Natural killer cell (primary cell): ENCODE results near the gene ARMC9. TPM values are rescaled to one million over a fixed set of nuclear protein-coding genes. Genes with fewer than 3 reads are reported as not detected.
A peak's percentile ranks its signal among the peaks of the same experiment; 100 is the strongest.

Experiments used
- ATAC-seq, 3 donors: fragments of 150-1000 bp in 2 of 3; fragments of 200-7000 bp in 1 of 3; cut with Tn5 transposase; 1 replicate in 1 of 3; 2 replicates in 2 of 3; pipeline ENCODE4 v1.10.0; 2021; ENCODE audit warnings: mild to moderate bottlenecking in 2 of 3, moderate library complexity in 2 of 3
- DNase-seq, 2 donors: peaks; one replicate each; pipeline versions ENCODE4 v3.0.0 to v3.0.0-alpha.2; 2013 to 2021; ENCODE audit warnings: mixed read lengths in 1 of 2
- H3K27ac ChIP-seq: one replicate; pipeline ENCODE4 v1.5.1; 2013; ENCODE audit warnings: mild to moderate bottlenecking, low read length
- H3K27me3 ChIP-seq: one replicate; pipeline ENCODE4 v1.6.1; 2013; ENCODE audit warnings: low read length; ENCODE audit not compliant: control insufficient read depth, insufficient read depth
- H3K36me3 ChIP-seq: one replicate; pipeline ENCODE4 v1.6.1; 2013; ENCODE audit warnings: low read length; ENCODE audit not compliant: control insufficient read depth, insufficient read depth
- H3K4me1 ChIP-seq: one replicate; pipeline ENCODE4 v1.6.1; 2013; ENCODE audit warnings: low read length; ENCODE audit not compliant: control insufficient read depth, insufficient read depth
- H3K4me3 ChIP-seq: one replicate; pipeline ENCODE4 v1.5.1; 2013; ENCODE audit warnings: low read length
- H3K9me3 ChIP-seq: one replicate; pipeline ENCODE4 v1.6.1; 2013; ENCODE audit warnings: low read length; ENCODE audit not compliant: control insufficient read depth, insufficient read depth
- H3K27ac Mint-ChIP-seq, 2 donors: one replicate each; pipeline ENCODE4 v1.8.0; 2022; ENCODE audit warnings: mild to moderate bottlenecking in 2 of 2, mixed read lengths in 2 of 2, moderate library complexity in 1 of 2
- H3K27me3 Mint-ChIP-seq, 2 donors: one replicate each; pipeline ENCODE4 v1.8.0; 2022; ENCODE audit warnings: low read depth in 2 of 2, mixed read lengths in 2 of 2
- H3K36me3 Mint-ChIP-seq: one replicate; pipeline ENCODE4 v1.8.0; 2022; ENCODE audit warnings: mixed read lengths
- H3K4me1 Mint-ChIP-seq, 2 donors: one replicate each; pipeline ENCODE4 v1.8.0; 2022; ENCODE audit warnings: mixed read lengths in 2 of 2
- H3K4me3 Mint-ChIP-seq: one replicate; pipeline ENCODE4 v1.8.0; 2022; ENCODE audit warnings: mild to moderate bottlenecking, moderate library complexity, mixed read lengths
- H3K9me3 Mint-ChIP-seq, 2 donors: one replicate each; pipeline ENCODE4 v1.8.0; 2022; ENCODE audit warnings: mixed read lengths in 2 of 2
- WGBS: methylation state at CpG from one replicate; pipeline ENCODE4 v1.1.7; 2013; ENCODE audit warnings: missing lambda C conversion rate; ENCODE audit not compliant: insufficient coverage; 5-methylcytosine and 5-hydroxymethylcytosine counted together
- intact Hi-C: fragments of 100-400 bp; cut with micrococcal nuclease; formaldehyde crosslinking; loops from one replicate; pipeline ENCODE4 v1.14.2; 2022
- total RNA-seq, 4 donors: library from RNA; stranded (reverse); fragments of 120-200 nt in 1 of 4; gene quantifications; one replicate each; pipeline versions ENCODE4 v1.2.3 to v1.2.4, GENCODE V29; 2013 to 2022
- TF ChIP-seq, protein P1 (sequence below): fragments of 200-600 bp; IDR thresholded peaks from one replicate; pipeline ENCODE4 v1.8.0; 2022; ENCODE audit warnings: antibody characterized with exemption

The ARMC9 gene
- total RNA-seq, 3 donors from 2014 or later (not counting 1 experiment from before 2014, with no cell fraction given) = 1.2 to 2.3 (median 2.0) TPM

DNA sequence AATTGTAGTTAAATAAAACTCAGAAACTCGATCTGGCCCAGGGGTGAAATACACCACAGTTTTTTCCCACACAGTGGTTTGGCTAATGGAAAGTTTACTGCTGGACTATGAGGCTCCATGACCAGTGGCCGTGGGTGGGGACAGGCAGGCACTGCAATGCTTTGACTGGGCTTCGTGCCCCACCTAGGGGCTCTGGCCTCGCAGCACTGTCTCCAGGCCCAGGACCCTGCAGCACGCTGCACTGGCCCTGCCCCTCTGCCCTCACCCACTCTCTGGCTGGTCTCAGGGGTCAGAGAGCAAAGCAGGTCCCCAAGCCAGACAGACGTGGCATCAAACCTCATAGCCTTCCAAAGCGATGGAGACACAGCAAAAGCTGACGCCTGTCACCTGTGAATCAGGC lies 183.7 kb downstream of the ARMC9 start:
- Histone ChIP-seq H3K27me3 (no peaks in the 10 kb centered on the region), H3K4me1 (peaks cover 47% of the 10 kb centered on the region), H3K4me3 (no peak overlapping the region), H3K36me3 (no peaks in the 10 kb centered on the region), H3K27ac (no peak overlapping the region), H3K9me3 (no peaks in the 10 kb centered on the region)
- intact Hi-C loops = no loop called here
- Mint-ChIP-seq H3K36me3 (no peaks in the 10 kb centered on the region), H3K4me3 (no peak overlapping the region), H3K9me3 (no peaks in the 10 kb centered on the region), H3K27me3 (peaks cover 0 to under 1% of the 10 kb centered on the region in 2 donors), H3K27ac (peak overlapping the region; percentile 93 to 95), H3K4me1 (peaks cover 35 to 46% of the 10 kb centered on the region in 2 donors)
- ATAC-seq (no peak), DNase-seq (no peak)
- 86% methylated on average over 8 of the region's 8 CpGs for WGBS
- TF ChIP-seq, protein P1, sequence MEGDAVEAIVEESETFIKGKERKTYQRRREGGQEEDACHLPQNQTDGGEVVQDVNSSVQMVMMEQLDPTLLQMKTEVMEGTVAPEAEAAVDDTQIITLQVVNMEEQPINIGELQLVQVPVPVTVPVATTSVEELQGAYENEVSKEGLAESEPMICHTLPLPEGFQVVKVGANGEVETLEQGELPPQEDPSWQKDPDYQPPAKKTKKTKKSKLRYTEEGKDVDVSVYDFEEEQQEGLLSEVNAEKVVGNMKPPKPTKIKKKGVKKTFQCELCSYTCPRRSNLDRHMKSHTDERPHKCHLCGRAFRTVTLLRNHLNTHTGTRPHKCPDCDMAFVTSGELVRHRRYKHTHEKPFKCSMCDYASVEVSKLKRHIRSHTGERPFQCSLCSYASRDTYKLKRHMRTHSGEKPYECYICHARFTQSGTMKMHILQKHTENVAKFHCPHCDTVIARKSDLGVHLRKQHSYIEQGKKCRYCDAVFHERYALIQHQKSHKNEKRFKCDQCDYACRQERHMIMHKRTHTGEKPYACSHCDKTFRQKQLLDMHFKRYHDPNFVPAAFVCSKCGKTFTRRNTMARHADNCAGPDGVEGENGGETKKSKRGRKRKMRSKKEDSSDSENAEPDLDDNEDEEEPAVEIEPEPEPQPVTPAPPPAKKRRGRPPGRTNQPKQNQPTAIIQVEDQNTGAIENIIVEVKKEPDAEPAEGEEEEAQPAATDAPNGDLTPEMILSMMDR = no peak

GRCh38 chr2:231383416-231384108 lies 185.1 kb downstream of the ARMC9 start:
- Mint-ChIP-seq H3K9me3 (no peaks in the 10 kb centered on the region), H3K27ac (peak overlapping the region; percentile 93 to 95), H3K4me1 (peaks cover 41 to 55% of the 10 kb centered on the region in 2 donors), H3K27me3 (no peaks in the 10 kb centered on the region), H3K4me3 (peak overlapping the region; percentile 69), H3K36me3 (no peaks in the 10 kb centered on the region)
- peaks cover 62% of the 10 kb centered on the region for H3K4me1 ChIP-seq
- intact Hi-C loops = loop anchor here (1.0 kb wide), 1 partner anchor 9 kb away; no protein-coding TSS in a partner anchor
- 18% methylated on average over 9 of the region's 15 CpGs for WGBS
- no peaks in the 10 kb centered on the region for H3K9me3 ChIP-seq
- H3K36me3 ChIP-seq = no peaks in the 10 kb centered on the region
- H3K4me3 ChIP-seq = no peak overlapping the region
- TF ChIP-seq, protein P1 = no peak
- H3K27ac ChIP-seq = peak overlapping the region; percentile 90
- DNase-seq (peak; percentile 28 to 66), ATAC-seq (peak; percentile 70 to 86 (median 79))
- H3K27me3 ChIP-seq = no peaks in the 10 kb centered on the region

- no peaks in the 10 kb centered on the region for H3K9me3 Mint-ChIP-seq
- Histone ChIP-seq H3K4me1 (peaks cover 67% of the 10 kb centered on the region), H3K9me3 (no peaks in the 10 kb centered on the region), H3K4me3 (no peak overlapping the region), H3K27ac (peak overlapping the region; percentile 90), H3K27me3 (no peaks in the 10 kb centered on the region), H3K36me3 (no peaks in the 10 kb centered on the region)
- no peaks in the 10 kb centered on the region for H3K27me3 Mint-ChIP-seq
- TF ChIP-seq, protein P1 = no peak
- H3K27ac Mint-ChIP-seq = peak overlapping the region; percentile 93 to 95
- H3K4me3 Mint-ChIP-seq = peak overlapping the region; percentile 69
- intact Hi-C loops = loop anchor here (1.0 kb wide), 1 partner anchor 8 kb away; no protein-coding TSS in a partner anchor
- DNase-seq (no peak), ATAC-seq (no peak)
- no peaks in the 10 kb centered on the region for H3K36me3 Mint-ChIP-seq
- 33% methylated on average over 2 of the region's 2 CpGs for WGBS
- H3K4me1 Mint-ChIP-seq = peaks cover 47 to 60% of the 10 kb centered on the region in 2 donors
These were observed 185.6 kb downstream of the ARMC9 start for GRCh38 chr2:231384109-231384435.
